ENCODE data around the gene ITCH.
"Not testable (repeated sequence)": the region's sequence is repeated elsewhere in the genome, so short reads cannot be mapped to it uniquely, and the experiment has no call there.

The ITCH gene

GRCh38 chr20:34382877-34383455 lies 19.9 kb downstream of the ITCH start:
- DNase-seq (ENCODE audit: low spot score), result not testable (repeated sequence)

- DNase-seq (ENCODE audit: low spot score), result no peak
Measured at GRCh38 chr20:34385464-34385863, 22.4 kb downstream of the ITCH start.

GRCh38 chr20:34388000-34388399 lies 24.9 kb downstream of the ITCH start:
- no peak for DNase-seq (ENCODE audit: low spot score)

- DNase-seq (ENCODE audit: low spot score), result no peak
Measured at GRCh38 chr20:34388678-34389077, 25.6 kb downstream of the ITCH start.

- no peak for DNase-seq (ENCODE audit: low spot score)
Measured at GRCh38 chr20:34389206-34389953, 26.3 kb downstream of the ITCH start.

- DNase-seq (ENCODE audit: low spot score), result no peak
Measured at GRCh38 chr20:34389954-34390555, 27.0 kb downstream of the ITCH start.

GRCh38 chr20:34396408-34396807 lies 33.3 kb downstream of the ITCH start:
- no peak for DNase-seq (ENCODE audit: low spot score)

- DNase-seq (ENCODE audit: low spot score), result no peak
Measured at GRCh38 chr20:34397096-34397495, 34.0 kb downstream of the ITCH start.

- not testable (repeated sequence) for DNase-seq (ENCODE audit: low spot score)
Measured at GRCh38 chr20:34400776-34401175, 37.7 kb downstream of the ITCH start.

GRCh38 chr20:34401741-34402455 lies 38.8 kb downstream of the ITCH start:
- DNase-seq (ENCODE audit: low spot score), result no peak

GRCh38 chr20:34402461-34402860 lies 39.4 kb downstream of the ITCH start:
- no peak for DNase-seq (ENCODE audit: low spot score)

GRCh38 chr20:34403063-34403827 lies 40.2 kb downstream of the ITCH start:
- no peak for DNase-seq (ENCODE audit: low spot score)

- no peak for DNase-seq (ENCODE audit: low spot score)
Measured at GRCh38 chr20:34403908-34404307, 40.8 kb downstream of the ITCH start.

GRCh38 chr20:34404803-34405202 lies 41.7 kb downstream of the ITCH start:
- DNase-seq (ENCODE audit: low spot score), result no peak

GRCh38 chr20:34405247-34405651 lies 42.2 kb downstream of the ITCH start:
- DNase-seq (ENCODE audit: low spot score), result not testable (repeated sequence)

GRCh38 chr20:34405942-34406341 lies 42.9 kb downstream of the ITCH start:
- DNase-seq (ENCODE audit: low spot score), result not testable (repeated sequence)

GRCh38 chr20:34407962-34408474 lies 44.9 kb downstream of the ITCH start:
- no peak for DNase-seq (ENCODE audit: low spot score)

GRCh38 chr20:34410336-34410735 lies 47.3 kb downstream of the ITCH start:
- DNase-seq (ENCODE audit: low spot score), result no peak

GRCh38 chr20:34412453-34412852 lies 49.4 kb downstream of the ITCH start:
- no peak for DNase-seq (ENCODE audit: low spot score)

GRCh38 chr20:34414525-34414924 lies 51.5 kb downstream of the ITCH start:
- not testable (repeated sequence) for DNase-seq (ENCODE audit: low spot score)

GRCh38 chr20:34415079-34415478 lies 52.0 kb downstream of the ITCH start:
- DNase-seq (ENCODE audit: low spot score), result no peak

GRCh38 chr20:34420146-34420545 lies 57.1 kb downstream of the ITCH start:
- no peak for DNase-seq (ENCODE audit: low spot score)
